Renal pelvis (tissue), 3 donors: ENCODE data around the gene EPS8L1. TPM values are rescaled to one million over a fixed set of nuclear protein-coding genes. Genes with fewer than 3 reads are reported as not detected.

Experiments
- polyA plus RNA-seq, 3 donors: library from polyadenylated mRNA; unstranded; fragments of 120-200 nt; gene quantifications; one replicate each; pipeline ENCODE4 v1.2.1, GENCODE V29; 2013; ENCODE audit not compliant: insufficient read length in 3 of 3

EPS8L1 gene
- polyA plus RNA-seq, 3 donors, result 56.1 to 91.8 (median 73.3) TPM

Other genes with a start within 250 kb of the EPS8L1 start
- not detected for gene KIR2DS4, start 243.2 kb upstream of the EPS8L1 start, polyA plus RNA-seq
- not detected for gene KIR3DL2, start 225.4 kb upstream of the EPS8L1 start, polyA plus RNA-seq
- under 1 TPM; 0.21 to 0.31 (median 0.29) TPM for gene FCAR, start 201.6 kb upstream of the EPS8L1 start, polyA plus RNA-seq
- under 1 TPM; 0.13 to 0.31 (median 0.26) TPM for gene NCR1, start 169.7 kb upstream of the EPS8L1 start, polyA plus RNA-seq
- gene NLRP7, start 128.3 kb upstream of the EPS8L1 start, polyA plus RNA-seq, result under 1 TPM in 1 of 3 donors, not detected in 2; 0.04 TPM
- gene NLRP2, start 109.5 kb upstream of the EPS8L1 start, polyA plus RNA-seq, result 10 to 100 TPM in 2 of 3 donors, 1 to 10 TPM in 1; 7.8 to 22.2 (median 12.8) TPM
- under 1 TPM; 0.53 to 0.92 (median 0.77) TPM for gene GP6, start 37.6 kb upstream of the EPS8L1 start, polyA plus RNA-seq
- 10 to 100 TPM; 16.0 to 24.0 (median 21.0) TPM for gene RDH13, start 12.7 kb upstream of the EPS8L1 start, polyA plus RNA-seq
- gene PPP1R12C, start 41.8 kb downstream of the EPS8L1 start, polyA plus RNA-seq, result 100 to 1,000 TPM in 2 of 3 donors, 10 to 100 TPM in 1; 99.9 to 114 (median 104) TPM
- gene TNNT1, start 73.3 kb downstream of the EPS8L1 start, polyA plus RNA-seq, result 1 to 10 TPM; 4.6 to 6.7 (median 5.3) TPM
- 1 to 10 TPM; 4.2 to 7.5 (median 6.3) TPM for gene TNNI3, start 81.9 kb downstream of the EPS8L1 start, polyA plus RNA-seq
- gene DNAAF3, start 90.7 kb downstream of the EPS8L1 start, polyA plus RNA-seq, result 10 to 100 TPM in 1 of 3 donors, 1 to 10 TPM in 2; 6.7 to 11.7 (median 9.2) TPM
- gene SYT5, start 104.4 kb downstream of the EPS8L1 start, polyA plus RNA-seq, result under 1 TPM; 0.30 to 0.47 (median 0.41) TPM
- gene PTPRH, start 133.6 kb downstream of the EPS8L1 start, polyA plus RNA-seq, result under 1 TPM; 0.16 to 0.24 (median 0.17) TPM
- 1 to 10 TPM; 4.4 to 6.5 (median 4.6) TPM for gene TMEM86B, start 152.9 kb downstream of the EPS8L1 start, polyA plus RNA-seq
- gene PPP6R1, start 183.1 kb downstream of the EPS8L1 start, polyA plus RNA-seq, result 10 to 100 TPM; 48.3 to 52.8 (median 52.6) TPM
- gene HSPBP1, start 204.2 kb downstream of the EPS8L1 start, polyA plus RNA-seq, result 10 to 100 TPM; 36.4 to 49.5 (median 42.5) TPM
- 10 to 100 TPM; 11.5 to 18.7 (median 16.5) TPM for gene BRSK1, start 208.1 kb downstream of the EPS8L1 start, polyA plus RNA-seq
- gene TMEM150B, start 249.5 kb downstream of the EPS8L1 start, polyA plus RNA-seq, result 1 to 10 TPM; 1.4 to 1.6 (median 1.6) TPM